Transverse colon (tissue), 4 donors: ENCODE measurements around the gene CDK17.

Source experiments
- EP300 ChIP-seq: sonication (generic); formaldehyde crosslinking; IDR thresholded peaks from one replicate; pipeline ENCODE4 v1.6.1; 2017; ENCODE audit warnings: antibody characterized with exemption, low read depth
- POLR2A ChIP-seq: fragments of 450-650 bp; IDR thresholded peaks from one replicate; pipeline ENCODE4 v1.6.1; 2016; ENCODE audit warnings: antibody characterized with exemption, mild to moderate bottlenecking, moderate library complexity
- POLR2AphosphoS5 ChIP-seq, 3 donors: sonication (generic); formaldehyde crosslinking; IDR thresholded peaks; one replicate each; pipeline ENCODE4 v1.6.1; 2016; ENCODE audit warnings: antibody characterized with exemption in 3 of 3
- TF ChIP-seq, protein P1 (sequence below), 5 experiments: fragments of 200-600 bp in 3 of 5; fragments of 450-650 bp in 2 of 5; sonication (generic) in 3 of 5; IDR thresholded peaks; 1 replicate in 2 of 5; 2 replicates in 3 of 5; pipeline ENCODE4 v1.5.1; 2016 to 2017; ENCODE audit warnings: antibody characterized with exemption in 5 of 5, inconsistent platforms in 3 of 5, mild to moderate bottlenecking in 2 of 5, moderate library complexity in 1 of 5

DNA sequence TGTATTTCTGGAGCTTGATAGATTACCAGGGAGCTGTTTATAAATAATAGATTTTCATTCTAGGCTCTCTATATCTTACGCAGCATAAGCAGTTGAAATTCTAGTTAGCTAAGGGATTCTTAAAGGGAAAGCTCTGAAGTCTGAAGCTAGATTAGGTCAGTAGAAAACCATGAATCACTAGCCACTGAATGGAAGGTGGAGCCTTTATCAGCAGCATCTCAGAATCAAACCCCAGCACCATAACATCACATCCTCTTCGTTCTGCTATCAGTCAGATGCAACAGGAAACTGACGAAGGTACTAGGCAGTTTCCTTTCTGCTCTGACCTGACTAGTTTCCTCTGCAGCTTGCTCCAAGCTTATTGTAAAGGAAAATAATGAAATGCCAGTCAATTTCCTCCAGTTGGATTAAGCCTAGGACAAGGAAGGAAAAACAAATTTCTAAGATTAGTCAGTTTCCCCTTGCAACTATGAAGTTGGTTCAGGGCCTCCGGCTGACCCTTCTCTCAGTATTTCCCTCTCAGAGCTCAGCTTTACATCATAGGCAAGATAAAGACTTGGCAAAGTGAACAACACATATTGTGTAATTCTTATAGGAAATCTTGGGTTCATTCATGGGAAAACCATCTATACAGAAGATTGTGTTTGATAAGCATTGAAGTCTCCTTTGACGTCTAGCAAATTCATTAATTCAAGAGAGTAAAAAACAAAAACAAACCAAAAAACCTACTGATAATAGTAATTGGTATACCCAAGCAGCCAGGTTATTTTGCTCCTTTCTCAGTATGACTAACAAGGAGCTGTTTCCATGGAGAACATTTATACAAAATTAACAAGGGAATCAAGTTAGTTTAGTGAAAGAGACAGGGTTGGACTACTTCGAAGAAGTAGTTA, 45.7 kb upstream of the CDK17 start:
- TF ChIP-seq POLR2AphosphoS5 (IDR thresholded peaks at IDR 0.05) = peak in 2 of 3 donors; percentile 53 to 58
- TF ChIP-seq POLR2A = no peak
- TF ChIP-seq, protein P1, sequence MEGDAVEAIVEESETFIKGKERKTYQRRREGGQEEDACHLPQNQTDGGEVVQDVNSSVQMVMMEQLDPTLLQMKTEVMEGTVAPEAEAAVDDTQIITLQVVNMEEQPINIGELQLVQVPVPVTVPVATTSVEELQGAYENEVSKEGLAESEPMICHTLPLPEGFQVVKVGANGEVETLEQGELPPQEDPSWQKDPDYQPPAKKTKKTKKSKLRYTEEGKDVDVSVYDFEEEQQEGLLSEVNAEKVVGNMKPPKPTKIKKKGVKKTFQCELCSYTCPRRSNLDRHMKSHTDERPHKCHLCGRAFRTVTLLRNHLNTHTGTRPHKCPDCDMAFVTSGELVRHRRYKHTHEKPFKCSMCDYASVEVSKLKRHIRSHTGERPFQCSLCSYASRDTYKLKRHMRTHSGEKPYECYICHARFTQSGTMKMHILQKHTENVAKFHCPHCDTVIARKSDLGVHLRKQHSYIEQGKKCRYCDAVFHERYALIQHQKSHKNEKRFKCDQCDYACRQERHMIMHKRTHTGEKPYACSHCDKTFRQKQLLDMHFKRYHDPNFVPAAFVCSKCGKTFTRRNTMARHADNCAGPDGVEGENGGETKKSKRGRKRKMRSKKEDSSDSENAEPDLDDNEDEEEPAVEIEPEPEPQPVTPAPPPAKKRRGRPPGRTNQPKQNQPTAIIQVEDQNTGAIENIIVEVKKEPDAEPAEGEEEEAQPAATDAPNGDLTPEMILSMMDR (IDR thresholded peaks at IDR 0.05) = no peak
- TF ChIP-seq EP300 = no peak
